Measurements from ENCODE around the gene NSFL1C. TPM values are rescaled to one million over a fixed set of nuclear protein-coding genes. Genes with fewer than 3 reads are reported as not detected.

NSFL1C gene
- total and polyA plus RNA-seq, 2 of the 4 experiments (the other 2 are of a cell fraction), result 33.0 to 40.3 TPM

DNA sequence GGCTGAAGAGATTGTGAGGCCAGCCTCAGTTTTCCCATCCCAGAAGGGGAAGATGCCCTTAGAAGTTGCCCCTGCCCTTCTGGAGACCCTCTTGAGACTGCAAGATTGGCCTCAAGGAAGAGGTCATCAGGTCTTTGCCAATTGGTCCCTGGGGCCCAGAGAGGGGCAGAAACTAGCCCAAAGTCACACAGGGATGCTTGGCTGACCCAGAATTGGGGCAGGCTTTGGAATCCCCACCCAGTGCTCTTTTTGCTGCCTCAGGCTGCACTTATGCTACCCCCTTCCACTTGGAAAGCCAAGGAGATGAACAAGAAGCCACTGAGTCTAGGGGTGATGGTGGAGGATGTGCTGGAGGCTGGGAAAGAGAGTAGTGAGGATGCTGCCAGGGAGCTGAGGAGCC is 48.9 kb downstream of the NSFL1C start:
- H4K20me1 ChIP-seq (ENCODE audit: insufficient read depth, low read length), result no peaks in the 10 kb centered on the region
- no peaks in the 10 kb centered on the region for H3K9me3 ChIP-seq (ENCODE audit: control insufficient read depth, insufficient read depth, low read length)
- peak overlapping the region; percentile 50 for H2BK5ac ChIP-seq (ENCODE audit: low read depth, low read length, poor library complexity, severe bottlenecking)
- H3K56ac ChIP-seq (ENCODE audit: extremely low read depth, insufficient read depth, low read length), result no peak overlapping the region
- BruUV-seq (replicated peaks), result no TSS peak
- peak overlapping the region; percentile 22 for H2AK9ac ChIP-seq (replicated peaks; ENCODE audit: low read depth, low read length, poor library complexity)
- CTCF ChIA-PET, result interaction anchor here (1.0 to 1.4 kb wide), 3 partner anchors 9 to 105 kb away, joined by 3 to 4 read pairs (median 3); partner anchors contain the start of gene NSFL1C
- peak overlapping the region in 1 of 2 experiments; percentile 74; a peak in 2 of 4 replicates for H4K8ac ChIP-seq (ENCODE audit: low read depth in 2 of 2, low read length in 2 of 2)
- H3K27ac ChIP-seq (ENCODE audit: insufficient read depth, low read length), result no peak overlapping the region
- no peak overlapping the region for H3K4me2 ChIP-seq (ENCODE audit: low read depth, low read length)
- peak overlapping the region; percentile 65 for H3K14ac ChIP-seq (replicated peaks; ENCODE audit: low read depth, low read length)
- H4K91ac ChIP-seq (ENCODE audit: insufficient read depth, low read depth, low read length), result peak overlapping the region; percentile 32; the same call in 1 of the 2 replicates
- TF ChIP-seq CEBPB (IDR thresholded peaks at IDR 0.05; ENCODE audit: low read depth, low read length), result no peak
- no peak for TF ChIP-seq CHD1 (IDR thresholded peaks at IDR 0.05; ENCODE audit: low read depth, low read length)
- TF ChIP-seq MAZ (IDR thresholded peaks at IDR 0.05; ENCODE audit: borderline replicate concordance, low read depth, low read length), result no peak
- no peak for TF ChIP-seq RAD21 (IDR thresholded peaks at IDR 0.05; ENCODE audit: low read length)
- TF ChIP-seq MXI1 (IDR thresholded peaks at IDR 0.05; ENCODE audit: borderline replicate concordance, low read depth, low read length), result no peak
- TF ChIP-seq, protein P1, sequence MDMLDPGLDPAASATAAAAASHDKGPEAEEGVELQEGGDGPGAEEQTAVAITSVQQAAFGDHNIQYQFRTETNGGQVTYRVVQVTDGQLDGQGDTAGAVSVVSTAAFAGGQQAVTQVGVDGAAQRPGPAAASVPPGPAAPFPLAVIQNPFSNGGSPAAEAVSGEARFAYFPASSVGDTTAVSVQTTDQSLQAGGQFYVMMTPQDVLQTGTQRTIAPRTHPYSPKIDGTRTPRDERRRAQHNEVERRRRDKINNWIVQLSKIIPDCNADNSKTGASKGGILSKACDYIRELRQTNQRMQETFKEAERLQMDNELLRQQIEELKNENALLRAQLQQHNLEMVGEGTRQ (IDR thresholded peaks at IDR 0.05; ENCODE audit: low read depth, low read length), result no peak
- no peak for TF ChIP-seq SMC3 (IDR thresholded peaks at IDR 0.05; ENCODE audit: low read depth, low read length)
- TF ChIP-seq FOS (IDR thresholded peaks at IDR 0.05; ENCODE audit: low read depth, low read length), result no peak
- TF ChIP-seq RCOR1 (IDR thresholded peaks at IDR 0.05; ENCODE audit: insufficient replicate concordance, low read length), result no peak
- no peak for TF ChIP-seq RFX5 (IDR thresholded peaks at IDR 0.05; ENCODE audit: low read depth, low read length)
- TF ChIP-seq, protein P2, sequence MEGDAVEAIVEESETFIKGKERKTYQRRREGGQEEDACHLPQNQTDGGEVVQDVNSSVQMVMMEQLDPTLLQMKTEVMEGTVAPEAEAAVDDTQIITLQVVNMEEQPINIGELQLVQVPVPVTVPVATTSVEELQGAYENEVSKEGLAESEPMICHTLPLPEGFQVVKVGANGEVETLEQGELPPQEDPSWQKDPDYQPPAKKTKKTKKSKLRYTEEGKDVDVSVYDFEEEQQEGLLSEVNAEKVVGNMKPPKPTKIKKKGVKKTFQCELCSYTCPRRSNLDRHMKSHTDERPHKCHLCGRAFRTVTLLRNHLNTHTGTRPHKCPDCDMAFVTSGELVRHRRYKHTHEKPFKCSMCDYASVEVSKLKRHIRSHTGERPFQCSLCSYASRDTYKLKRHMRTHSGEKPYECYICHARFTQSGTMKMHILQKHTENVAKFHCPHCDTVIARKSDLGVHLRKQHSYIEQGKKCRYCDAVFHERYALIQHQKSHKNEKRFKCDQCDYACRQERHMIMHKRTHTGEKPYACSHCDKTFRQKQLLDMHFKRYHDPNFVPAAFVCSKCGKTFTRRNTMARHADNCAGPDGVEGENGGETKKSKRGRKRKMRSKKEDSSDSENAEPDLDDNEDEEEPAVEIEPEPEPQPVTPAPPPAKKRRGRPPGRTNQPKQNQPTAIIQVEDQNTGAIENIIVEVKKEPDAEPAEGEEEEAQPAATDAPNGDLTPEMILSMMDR (conservative IDR thresholded peaks at IDR 0.05; ENCODE audit: low read depth, low read length), result no peak
- no peak for TF ChIP-seq NFE2L2 (IDR thresholded peaks at IDR 0.05; ENCODE audit: low read depth, low read length)
- peaks cover 4% of the 10 kb centered on the region; the same call in 1 of the 2 replicates for H3K4me1 ChIP-seq (ENCODE audit: control insufficient read depth, insufficient read depth, low read length)
- peak overlapping the region; percentile 88; the same call in 1 of the 2 replicates for H2BK120ac ChIP-seq (ENCODE audit: low read depth, low read length)
- H2AK5ac ChIP-seq (ENCODE audit: low read depth, low read length), result peak overlapping the region; percentile 81; the same call in 1 of the 2 replicates
- peak overlapping the region; percentile 62 for H2BK20ac ChIP-seq (ENCODE audit: low read depth, low read length)
- H2BK15ac ChIP-seq (ENCODE audit: low read depth, low read length), result peak overlapping the region; percentile 38; the same call in 1 of the 3 replicates
- ATAC-seq (ENCODE audit: low read depth), result no peak
- no peaks in the 10 kb centered on the region for H3K27me3 ChIP-seq (ENCODE audit: control insufficient read depth, insufficient read depth, low read length)
- H4K5ac ChIP-seq (ENCODE audit: low read depth, low read length), result no peak overlapping the region; the same call in 1 of the 2 replicates
- peaks cover 19% of the 10 kb centered on the region for H3K9me1 ChIP-seq (ENCODE audit: insufficient read depth, low read length)
- H2AFZ ChIP-seq (replicated peaks; ENCODE audit: low read length, poor library complexity), result peak overlapping the region; percentile 74
- H3K4me3 ChIP-seq (ENCODE audit: insufficient read depth, low read depth, low read length), result no peak overlapping the region
- dilution Hi-C loops (cut with HindIII; ENCODE audit: low sequenced_read_pairs, unreplicated experiment) (no loop called here), in situ Hi-C loops (cut with MboI; ENCODE audit: low sequenced_read_pairs) (no loop called here), intact Hi-C loops (cut with micrococcal nuclease) (no loop called here)
- POLR2A ChIA-PET (ENCODE audit: unreplicated experiment), result no interaction called here
- no peaks in the 10 kb centered on the region for H3K36me3 ChIP-seq (ENCODE audit: control insufficient read depth, insufficient read depth, low read length)
- H3K9ac ChIP-seq (ENCODE audit: low read depth, low read length), result no peak overlapping the region
- H3K4ac ChIP-seq (ENCODE audit: low read depth, low read length), result peak overlapping the region; percentile 77
- H3K18ac ChIP-seq (ENCODE audit: low read depth, low read length), result no peak overlapping the region
- H3K79me1 ChIP-seq (ENCODE audit: low read depth in 1 of 2, low read length in 2 of 2), result peaks cover 0 to 10% of the 10 kb centered on the region in 2 experiments; a peak in 1 of 4 replicates
- H3K23ac ChIP-seq (ENCODE audit: low read depth, low read length), result no peak overlapping the region; the same call in 1 of the 2 replicates
- no peak for DNase-seq
